Kidney epithelial cell (primary cell): Measurements from ENCODE around the gene ENTPD2. TPM values are rescaled to one million over a fixed set of nuclear protein-coding genes. Genes with fewer than 3 reads are reported as not detected.

Experiments
- DNase-seq: peaks from one replicate; pipeline ENCODE4 v3.0.0-alpha.2; 2010; ENCODE audit warnings: low read depth
- H3K27me3 ChIP-seq: 2 replicates; pipeline ENCODE4 v1.6.0; 2011; ENCODE audit warnings: low read length; ENCODE audit not compliant: control insufficient read depth, insufficient read depth
- H3K36me3 ChIP-seq: 2 replicates; pipeline ENCODE4 v1.5.1; 2011; ENCODE audit warnings: low read length; ENCODE audit not compliant: control insufficient read depth, insufficient read depth
- H3K4me3 ChIP-seq: 2 replicates; pipeline ENCODE4 v1.5.1; 2011; ENCODE audit warnings: low read depth, mild to moderate bottlenecking, control low read depth, low read length
- total RNA-seq: library from RNA; depleted of rRNA; stranded (reverse); fragments of >200 nt; gene quantifications from 2 replicates; pipeline ENCODE4 v1.2.3, GENCODE V29; 2015
- TF ChIP-seq, protein P1 (sequence below): IDR thresholded peaks from 2 replicates; pipeline ENCODE4 v1.5.1; 2011; ENCODE audit warnings: mild to moderate bottlenecking, moderate library complexity, low read length, control low read depth, inconsistent platforms; ENCODE audit not compliant: insufficient read depth, poor library complexity, severe bottlenecking

The ENTPD2 gene
- total RNA-seq, 1 donor from 2014 or later: 0.21 TPM

DNA sequence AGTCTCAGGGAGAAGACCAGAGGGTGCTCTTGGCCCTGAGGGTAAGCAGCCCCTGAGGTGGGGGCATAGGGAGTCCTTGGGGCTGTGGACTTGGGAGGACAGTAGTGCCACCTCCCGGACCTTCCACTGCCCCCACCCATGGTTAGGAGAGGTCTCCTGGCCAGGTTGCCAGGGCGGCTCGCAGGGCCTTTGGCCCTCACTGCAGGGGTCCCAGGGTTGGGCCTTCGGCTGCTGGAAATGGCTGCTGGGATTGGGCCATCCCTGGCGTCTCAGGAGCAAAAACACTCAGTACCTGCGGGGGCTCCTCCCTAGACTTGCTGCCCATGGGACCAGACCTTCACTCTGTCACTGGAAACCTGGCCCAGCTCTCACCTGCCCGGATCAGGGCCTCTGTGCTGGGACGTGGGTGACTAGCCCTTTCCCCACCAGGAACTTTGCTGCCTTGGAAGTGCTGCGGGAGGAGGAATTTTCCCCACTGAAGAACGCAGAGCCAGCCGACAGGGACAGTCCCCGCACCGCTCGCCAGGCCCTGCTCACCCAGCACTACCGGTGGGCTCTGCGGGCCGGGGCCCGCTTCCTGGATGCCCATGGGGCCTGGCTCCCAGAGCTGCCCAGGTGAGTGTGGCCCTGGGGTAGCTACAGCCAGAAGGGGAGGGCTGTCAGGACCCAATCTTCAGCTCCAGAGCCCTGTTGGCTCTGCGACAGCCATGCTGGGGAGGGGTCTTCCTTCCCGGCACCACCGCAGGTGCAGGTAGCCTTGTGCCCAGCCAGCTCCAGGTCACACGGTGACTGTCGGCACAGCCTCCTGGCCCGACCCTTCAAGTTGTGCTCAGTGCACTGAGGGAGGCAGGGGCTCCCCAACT, 26.6 kb upstream of the ENTPD2 start:
- Histone ChIP-seq H3K4me3 (no peak overlapping the region), H3K27me3 (peaks cover 6% of the 10 kb centered on the region), H3K36me3 (peaks cover 4% of the 10 kb centered on the region)
- DNase-seq: no peak
- TF ChIP-seq, protein P1, sequence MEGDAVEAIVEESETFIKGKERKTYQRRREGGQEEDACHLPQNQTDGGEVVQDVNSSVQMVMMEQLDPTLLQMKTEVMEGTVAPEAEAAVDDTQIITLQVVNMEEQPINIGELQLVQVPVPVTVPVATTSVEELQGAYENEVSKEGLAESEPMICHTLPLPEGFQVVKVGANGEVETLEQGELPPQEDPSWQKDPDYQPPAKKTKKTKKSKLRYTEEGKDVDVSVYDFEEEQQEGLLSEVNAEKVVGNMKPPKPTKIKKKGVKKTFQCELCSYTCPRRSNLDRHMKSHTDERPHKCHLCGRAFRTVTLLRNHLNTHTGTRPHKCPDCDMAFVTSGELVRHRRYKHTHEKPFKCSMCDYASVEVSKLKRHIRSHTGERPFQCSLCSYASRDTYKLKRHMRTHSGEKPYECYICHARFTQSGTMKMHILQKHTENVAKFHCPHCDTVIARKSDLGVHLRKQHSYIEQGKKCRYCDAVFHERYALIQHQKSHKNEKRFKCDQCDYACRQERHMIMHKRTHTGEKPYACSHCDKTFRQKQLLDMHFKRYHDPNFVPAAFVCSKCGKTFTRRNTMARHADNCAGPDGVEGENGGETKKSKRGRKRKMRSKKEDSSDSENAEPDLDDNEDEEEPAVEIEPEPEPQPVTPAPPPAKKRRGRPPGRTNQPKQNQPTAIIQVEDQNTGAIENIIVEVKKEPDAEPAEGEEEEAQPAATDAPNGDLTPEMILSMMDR: no peak

DNA sequence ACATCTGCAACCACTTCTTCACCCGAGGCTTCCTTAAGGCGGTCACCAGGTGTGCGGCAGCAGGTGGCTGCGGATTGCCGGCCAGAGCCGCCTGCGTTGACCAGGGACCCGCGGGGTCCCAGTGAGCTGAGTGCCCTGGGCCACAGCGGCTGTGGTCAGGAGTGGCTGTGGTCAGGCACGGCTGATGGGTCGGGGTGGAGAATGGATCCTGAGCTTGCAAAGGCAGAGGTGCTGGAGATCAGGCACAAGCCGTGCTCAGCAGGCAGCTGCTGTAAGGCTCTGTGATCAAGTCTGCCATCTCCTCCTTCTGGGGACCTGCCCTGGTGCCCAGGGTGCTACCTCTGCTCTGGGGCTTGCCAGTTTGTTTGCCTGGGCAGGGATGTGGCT, 25.5 kb upstream of the ENTPD2 start:
- H3K4me3 ChIP-seq: no peak overlapping the region
- H3K27me3 ChIP-seq: peaks cover 6% of the 10 kb centered on the region
- peaks cover 4% of the 10 kb centered on the region for H3K36me3 ChIP-seq
- no peak for DNase-seq
- TF ChIP-seq, protein P1: no peak

DNA sequence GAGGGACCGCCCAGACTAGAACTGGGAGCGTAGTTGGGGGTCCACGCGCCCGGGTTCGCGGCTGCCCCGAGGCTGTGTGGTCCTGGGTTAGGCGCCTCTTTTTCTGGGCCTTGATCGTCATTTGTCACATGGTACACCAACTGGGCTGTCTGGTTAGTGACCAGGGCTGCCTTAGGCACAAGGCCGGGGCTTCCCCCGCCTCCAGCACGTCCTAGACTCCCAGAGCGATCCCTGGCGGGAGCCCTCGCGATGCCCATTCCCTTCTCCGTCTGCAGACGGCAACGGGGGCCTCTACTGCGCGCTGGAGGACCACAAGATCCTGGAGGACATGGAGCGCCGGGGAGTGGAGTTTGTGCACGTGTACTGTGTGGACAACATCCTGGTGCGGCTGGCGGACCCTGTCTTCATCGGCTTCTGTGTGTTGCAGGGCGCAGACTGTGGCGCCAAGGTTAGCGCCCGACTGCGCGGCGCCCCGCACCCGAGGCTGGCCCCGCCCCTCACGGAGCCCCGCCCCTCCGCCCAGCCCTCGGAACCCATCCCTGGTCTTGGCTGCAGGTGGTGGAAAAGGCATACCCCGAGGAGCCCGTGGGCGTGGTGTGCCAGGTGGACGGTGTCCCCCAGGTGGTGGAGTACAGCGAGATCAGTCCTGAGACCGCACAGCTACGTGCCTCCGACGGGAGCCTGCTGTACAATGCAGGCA, 25.0 kb upstream of the ENTPD2 start:
- TF ChIP-seq, protein P1: no peak
- peak overlapping the region; percentile 68 for H3K4me3 ChIP-seq
- H3K27me3 ChIP-seq: peaks cover 6% of the 10 kb centered on the region
- DNase-seq: no peak
- peaks cover 4% of the 10 kb centered on the region for H3K36me3 ChIP-seq

GRCh38 chr9:137077758-137078693, 24.2 kb upstream of the ENTPD2 start:
- DNase-seq: no peak
- H3K36me3 ChIP-seq: peaks cover 4% of the 10 kb centered on the region
- H3K27me3 ChIP-seq: peaks cover 6% of the 10 kb centered on the region
- peak overlapping the region; percentile 68 for H3K4me3 ChIP-seq
- TF ChIP-seq, protein P1: no peak

DNA sequence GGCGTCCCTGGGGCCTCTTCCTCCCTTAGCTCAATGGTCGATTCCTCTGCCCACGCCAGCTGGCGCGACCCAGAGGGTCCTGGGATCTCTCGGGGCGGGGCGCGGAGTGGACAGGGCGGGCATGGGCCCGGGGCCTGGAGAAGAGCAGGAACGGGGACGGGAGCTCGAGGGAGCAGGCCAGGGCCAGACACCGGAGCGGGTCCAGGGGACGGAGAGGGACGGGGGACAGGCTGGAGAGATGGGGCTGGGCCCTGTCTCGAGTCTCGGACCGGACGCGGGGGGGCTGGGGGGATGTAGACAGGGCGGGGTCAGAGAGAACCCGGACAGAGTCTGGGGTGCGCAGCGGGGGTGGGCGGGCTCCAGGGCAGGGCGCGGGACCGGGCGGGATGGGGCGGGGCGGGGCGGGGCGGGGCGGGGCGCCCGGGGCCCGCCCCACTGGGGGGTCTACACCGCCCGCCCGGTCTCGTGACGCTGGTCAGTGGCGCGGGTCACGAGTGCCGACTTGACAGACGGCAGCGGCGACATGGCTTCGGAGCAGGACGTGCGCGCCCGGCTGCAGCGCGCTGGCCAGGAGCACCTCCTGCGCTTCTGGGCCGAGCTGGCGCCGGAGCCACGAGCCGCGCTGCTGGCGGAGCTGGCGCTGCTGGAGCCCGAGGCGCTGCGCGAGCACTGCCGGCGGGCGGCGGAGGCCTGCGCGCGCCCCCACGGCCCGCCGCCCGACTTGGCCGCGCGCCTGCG, 23.3 kb upstream of the ENTPD2 start, which contains the start of gene UAP1L1:
UAP1L1 (plus strand) TSS at position 508 of the 738 bp plus-strand sequence; CDS start at position 524, 16 bp downstream.
- TF ChIP-seq, protein P1: no peak
- Histone ChIP-seq H3K4me3 (peak within 1 kb of the TSS; percentile 68), H3K36me3 (peaks cover 4% of the 10 kb centered on the region), H3K27me3 (peaks cover 6% of the 10 kb centered on the region)
- no peak for DNase-seq
